Naive B cell (primary cell): ENCODE measurements around the gene GRIK4. TPM values are rescaled to one million over a fixed set of nuclear protein-coding genes. Genes with fewer than 3 reads are reported as not detected.

ENCODE experiments used
- ATAC-seq, 2 donors: fragments of 150-1000 bp; cut with Tn5 transposase; 2 replicates each; pipeline ENCODE4 v1.10.0; 2021; ENCODE audit warnings: low read depth in 2 of 2, mild to moderate bottlenecking in 2 of 2, moderate library complexity in 2 of 2
- DNase-seq: peaks from one replicate; pipeline ENCODE4 v3.0.0; 2022
- H3K27ac Mint-ChIP-seq, 6 donors: one replicate each; pipeline ENCODE4 v1.8.0; 2020 to 2022; ENCODE audit warnings: mild to moderate bottlenecking in 6 of 6, mixed read lengths in 6 of 6, moderate library complexity in 5 of 6, inconsistent platforms in 2 of 6
- H3K27me3 Mint-ChIP-seq, 3 donors: one replicate each; pipeline ENCODE4 v1.8.0; 2021 to 2022; ENCODE audit warnings: mixed read lengths in 3 of 3, mild to moderate bottlenecking in 1 of 3
- H3K36me3 Mint-ChIP-seq, 2 donors: one replicate each; pipeline ENCODE4 v1.8.0; 2020 to 2022; ENCODE audit warnings: mixed read lengths in 2 of 2, inconsistent platforms in 1 of 2, mild to moderate bottlenecking in 1 of 2
- H3K4me1 Mint-ChIP-seq, 3 donors: one replicate each; pipeline ENCODE4 v1.8.0; 2020 to 2022; ENCODE audit warnings: mixed read lengths in 3 of 3, inconsistent platforms in 1 of 3, mild to moderate bottlenecking in 1 of 3, moderate library complexity in 1 of 3
- H3K4me3 Mint-ChIP-seq, 8 donors: one replicate each; pipeline ENCODE4 v1.8.0; 2020 to 2022; ENCODE audit warnings: mild to moderate bottlenecking in 8 of 8, mixed read lengths in 8 of 8, moderate library complexity in 8 of 8, inconsistent platforms in 2 of 8
- H3K9me3 Mint-ChIP-seq, 7 donors: one replicate each; pipeline ENCODE4 v1.8.0; 2020 to 2022; ENCODE audit warnings: mixed read lengths in 7 of 7, mild to moderate bottlenecking in 5 of 7, inconsistent platforms in 2 of 7, moderate library complexity in 1 of 7
- polyA plus RNA-seq, 6 donors: library from polyadenylated mRNA; unstranded; fragments of 300-500 nt; fragmentation: Illumina TruSeq; gene quantifications; one replicate each; pipeline ENCODE4 v1.2.3, GENCODE V29; 2021; ENCODE audit warnings: low read depth in 6 of 6

Gene GRIK4
- polyA plus RNA-seq, 6 donors from 2014 or later = 0.18 TPM; not detected in 5

DNA sequence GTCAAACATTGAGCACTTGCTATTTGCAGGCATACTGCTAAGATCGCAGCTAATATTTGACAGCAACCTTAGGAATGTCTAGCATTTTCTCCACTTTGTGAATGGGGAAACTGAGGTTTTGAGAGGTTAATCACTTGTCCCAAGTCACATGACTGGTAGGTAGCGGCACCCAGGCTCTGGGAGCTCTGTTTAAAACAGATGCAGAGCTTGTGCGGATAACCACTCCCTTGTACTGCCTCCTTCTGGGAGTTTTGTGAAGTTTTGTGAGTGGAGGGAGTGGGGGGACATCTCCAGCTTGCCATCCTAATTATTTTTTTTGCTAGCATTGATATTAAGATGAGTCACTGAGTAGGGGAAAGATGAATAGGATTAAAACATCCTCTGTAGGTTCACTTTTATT is 134.7 kb downstream of the GRIK4 start:
- no peaks in the 10 kb centered on the region for H3K36me3 Mint-ChIP-seq
- H3K27me3 Mint-ChIP-seq = peaks cover 31 to 50% (median 48%) of the 10 kb centered on the region in 3 donors
- no peak overlapping the region for H3K4me3 Mint-ChIP-seq
- H3K4me1 Mint-ChIP-seq = no peaks in the 10 kb centered on the region
- ATAC-seq (no peak), DNase-seq (no peak)
- no peaks in the 10 kb centered on the region for H3K9me3 Mint-ChIP-seq
- no peak overlapping the region for H3K27ac Mint-ChIP-seq

DNA sequence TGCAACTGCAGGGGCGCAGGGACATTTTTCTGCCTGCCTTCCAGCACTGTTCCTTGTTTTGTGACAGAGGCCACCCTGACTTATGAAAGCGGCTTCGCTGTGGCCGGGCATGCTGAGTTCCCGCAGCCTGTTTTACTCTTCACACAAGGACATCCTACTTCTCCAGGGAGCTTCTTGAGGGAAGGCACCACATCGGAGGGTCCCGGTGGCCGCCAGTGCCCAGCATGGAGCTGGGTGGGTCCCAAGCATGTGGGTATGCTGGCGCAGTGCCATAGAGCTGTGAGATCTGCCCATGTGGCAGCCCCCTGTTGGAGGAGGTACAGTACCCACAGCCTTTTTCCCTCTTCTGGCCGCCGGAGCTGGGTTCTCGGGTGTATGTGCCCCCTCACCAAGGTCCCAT is 136.1 kb downstream of the GRIK4 start:
- H3K27me3 Mint-ChIP-seq = peaks cover 18 to 44% (median 38%) of the 10 kb centered on the region in 3 donors
- ATAC-seq = no peak

DNA sequence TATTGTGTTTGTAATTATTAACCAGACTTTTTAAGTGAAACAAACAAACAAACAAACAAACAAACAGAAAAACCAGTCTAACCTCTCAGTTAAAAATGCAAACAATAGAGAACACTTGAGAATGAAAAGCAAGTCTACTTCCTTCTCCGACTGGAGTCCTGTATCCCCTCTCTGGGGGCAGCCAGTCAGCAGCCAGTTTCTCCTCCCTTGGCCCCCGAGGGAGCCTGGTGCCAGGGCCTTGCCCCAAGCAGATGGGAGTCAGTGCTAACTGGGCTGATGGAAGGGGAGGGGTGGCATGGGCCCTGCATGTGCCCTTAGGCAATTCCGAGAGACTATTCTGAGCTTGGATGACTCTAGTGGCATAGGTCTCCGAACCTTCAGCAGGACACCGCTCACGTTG is 137.2 kb downstream of the GRIK4 start:
- Mint-ChIP-seq H3K36me3 (no peaks in the 10 kb centered on the region), H3K27ac (no peak overlapping the region)
- ATAC-seq = no peak

More for the DNA sequence above, 136.1 kb downstream of the GRIK4 start:
- Mint-ChIP-seq H3K4me1 (no peaks in the 10 kb centered on the region), H3K36me3 (no peaks in the 10 kb centered on the region), H3K9me3 (no peaks in the 10 kb centered on the region), H3K4me3 (no peak overlapping the region), H3K27ac (no peak overlapping the region)
- DNase-seq = no peak

DNA sequence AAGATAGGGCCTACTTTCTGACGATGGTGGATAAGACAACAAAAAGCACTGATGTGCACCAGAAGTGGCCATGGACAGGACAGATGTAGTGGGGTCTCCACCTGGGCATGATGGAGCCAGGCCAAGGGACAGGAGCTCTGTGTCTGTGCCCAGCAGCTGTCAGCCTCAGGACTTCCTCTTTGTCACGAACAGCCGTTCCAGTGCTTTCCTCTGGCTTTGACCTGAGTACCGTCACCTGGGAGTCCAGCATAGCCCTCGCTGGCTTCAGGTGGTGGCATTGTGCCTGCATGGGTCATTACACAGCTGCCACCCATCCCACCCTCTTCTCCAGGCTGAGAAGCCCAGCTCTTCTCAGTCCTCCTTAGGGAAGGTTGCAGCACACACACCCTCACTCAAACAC is 137.8 kb downstream of the GRIK4 start:
- Mint-ChIP-seq H3K9me3 (no peaks in the 10 kb centered on the region), H3K4me3 (no peak overlapping the region), H3K4me1 (no peaks in the 10 kb centered on the region), H3K27ac (no peak overlapping the region), H3K36me3 (no peaks in the 10 kb centered on the region), H3K27me3 (peaks cover 14 to 32% (median 32%) of the 10 kb centered on the region in 3 donors)
- no peak for ATAC-seq
- no peak for DNase-seq

More for the DNA sequence above, 137.2 kb downstream of the GRIK4 start:
- no peak overlapping the region for H3K4me3 Mint-ChIP-seq
- no peaks in the 10 kb centered on the region for H3K4me1 Mint-ChIP-seq
- DNase-seq = no peak
- H3K27me3 Mint-ChIP-seq = peaks cover 15 to 33% (median 32%) of the 10 kb centered on the region in 3 donors
- H3K9me3 Mint-ChIP-seq = no peaks in the 10 kb centered on the region

DNA sequence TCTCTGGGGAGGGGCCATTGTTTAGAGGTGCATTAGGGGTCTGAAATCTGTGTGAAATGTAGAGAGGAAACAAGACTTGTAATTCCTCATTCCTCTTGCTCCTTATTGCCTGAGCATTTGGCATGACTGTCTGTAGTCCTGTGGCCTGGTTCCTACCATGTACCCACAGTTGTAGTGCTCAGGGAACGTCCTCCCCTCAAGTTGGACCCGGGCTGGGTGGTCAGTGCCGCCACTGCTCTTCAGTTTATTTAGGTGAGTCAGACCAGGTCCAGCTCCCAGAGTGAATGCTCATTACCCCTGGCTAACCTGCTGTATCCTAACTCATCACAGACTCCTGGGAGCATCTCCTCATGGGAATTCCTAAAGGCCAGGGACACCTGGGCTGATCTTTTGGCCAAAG is 139.8 kb downstream of the GRIK4 start:
- ATAC-seq = no peak
- H3K36me3 Mint-ChIP-seq = no peaks in the 10 kb centered on the region
- no peaks in the 10 kb centered on the region for H3K9me3 Mint-ChIP-seq
- peaks cover 15 to 34% (median 29%) of the 10 kb centered on the region in 3 donors for H3K27me3 Mint-ChIP-seq
- H3K4me1 Mint-ChIP-seq = no peaks in the 10 kb centered on the region
- DNase-seq = no peak
- H3K4me3 Mint-ChIP-seq = no peak overlapping the region
- no peak overlapping the region for H3K27ac Mint-ChIP-seq

DNA sequence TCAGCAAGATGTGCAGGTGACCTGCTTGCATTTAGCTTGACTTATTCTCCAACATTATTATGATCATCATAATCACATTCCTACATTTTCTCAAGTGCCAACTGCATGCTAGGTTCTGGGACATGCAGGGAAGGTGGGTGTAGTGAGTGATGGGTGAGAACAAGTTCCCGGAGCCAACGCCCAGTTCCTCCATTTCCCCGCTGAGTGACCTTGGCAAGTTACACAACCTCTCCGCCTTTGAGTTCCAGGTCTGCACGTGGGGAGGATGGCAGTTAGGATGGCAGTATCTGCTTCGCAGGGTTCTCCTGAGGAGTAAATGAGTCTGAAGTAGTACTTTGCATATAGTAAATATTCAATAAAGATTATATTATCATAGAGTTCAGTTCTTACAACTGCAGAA is 140.3 kb downstream of the GRIK4 start:
- DNase-seq = no peak
- Mint-ChIP-seq H3K27me3 (peaks cover 15 to 34% (median 29%) of the 10 kb centered on the region in 3 donors), H3K4me3 (no peak overlapping the region), H3K36me3 (no peaks in the 10 kb centered on the region), H3K4me1 (no peaks in the 10 kb centered on the region), H3K9me3 (no peaks in the 10 kb centered on the region), H3K27ac (no peak overlapping the region)
- no peak for ATAC-seq

DNA sequence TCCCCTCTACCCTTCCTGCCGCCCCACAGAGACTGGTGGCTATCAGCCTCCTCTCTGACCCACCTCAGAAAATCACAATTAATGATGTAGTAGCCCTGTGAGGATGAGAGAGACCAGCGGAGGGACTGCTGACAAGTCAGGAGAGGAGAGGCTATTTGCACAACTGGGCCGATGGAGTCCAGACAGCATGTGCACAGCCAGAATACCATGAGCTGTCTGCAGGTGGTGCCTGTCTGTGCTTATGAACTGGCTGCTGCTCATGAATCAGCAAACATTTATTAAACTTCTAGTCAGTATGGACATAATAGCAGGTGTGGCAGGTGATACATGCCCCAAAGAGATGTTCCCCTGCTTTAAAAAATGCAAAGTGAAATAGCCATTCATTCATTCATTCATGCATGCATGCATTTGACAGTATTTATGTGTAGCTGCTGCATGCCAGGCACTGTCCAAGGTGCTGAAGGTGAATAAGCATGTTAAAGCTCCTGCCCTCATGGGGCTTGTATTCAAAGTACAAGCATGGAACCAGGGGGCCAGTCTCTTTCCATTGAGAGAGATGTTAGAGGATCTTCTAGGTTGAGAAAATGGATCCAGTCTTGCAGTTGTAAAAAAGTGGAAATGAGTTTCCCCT is 141.3 kb downstream of the GRIK4 start:
- no peak for ATAC-seq
- Mint-ChIP-seq H3K27ac (no peak overlapping the region), H3K4me1 (peaks cover 0 to 3% (median 0%) of the 10 kb centered on the region in 3 donors), H3K36me3 (no peaks in the 10 kb centered on the region), H3K27me3 (peaks cover 15 to 34% (median 29%) of the 10 kb centered on the region in 3 donors), H3K9me3 (no peaks in the 10 kb centered on the region), H3K4me3 (no peak overlapping the region)
- DNase-seq = no peak

DNA sequence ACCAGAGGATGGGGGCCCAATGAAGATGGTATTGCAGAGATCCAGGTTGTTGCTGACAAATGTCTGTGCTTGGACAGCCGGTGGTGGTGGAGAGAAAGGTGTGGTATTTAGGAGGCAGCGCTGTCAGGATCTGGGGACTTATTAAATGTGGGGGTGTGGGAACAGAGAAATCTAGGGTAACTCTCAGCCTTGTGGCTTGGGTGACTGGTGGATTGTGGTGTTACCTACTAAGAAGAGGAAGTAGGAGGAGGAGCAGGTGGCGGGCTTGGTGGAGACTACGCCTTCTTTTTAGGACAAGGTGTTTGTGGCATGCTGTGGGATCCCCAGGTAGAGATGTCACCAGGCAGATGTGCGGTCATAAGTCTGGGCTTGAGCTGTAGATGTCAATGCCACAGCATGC is 144.0 kb downstream of the GRIK4 start:
- DNase-seq (no peak), ATAC-seq (no peak)
- no peaks in the 10 kb centered on the region for H3K9me3 Mint-ChIP-seq
- peaks cover 0 to 5% (median 3%) of the 10 kb centered on the region in 3 donors for H3K4me1 Mint-ChIP-seq
- no peak overlapping the region for H3K4me3 Mint-ChIP-seq
- H3K27ac Mint-ChIP-seq = no peak overlapping the region
- H3K36me3 Mint-ChIP-seq = no peaks in the 10 kb centered on the region
- peaks cover 12 to 28% (median 24%) of the 10 kb centered on the region in 3 donors for H3K27me3 Mint-ChIP-seq

DNA sequence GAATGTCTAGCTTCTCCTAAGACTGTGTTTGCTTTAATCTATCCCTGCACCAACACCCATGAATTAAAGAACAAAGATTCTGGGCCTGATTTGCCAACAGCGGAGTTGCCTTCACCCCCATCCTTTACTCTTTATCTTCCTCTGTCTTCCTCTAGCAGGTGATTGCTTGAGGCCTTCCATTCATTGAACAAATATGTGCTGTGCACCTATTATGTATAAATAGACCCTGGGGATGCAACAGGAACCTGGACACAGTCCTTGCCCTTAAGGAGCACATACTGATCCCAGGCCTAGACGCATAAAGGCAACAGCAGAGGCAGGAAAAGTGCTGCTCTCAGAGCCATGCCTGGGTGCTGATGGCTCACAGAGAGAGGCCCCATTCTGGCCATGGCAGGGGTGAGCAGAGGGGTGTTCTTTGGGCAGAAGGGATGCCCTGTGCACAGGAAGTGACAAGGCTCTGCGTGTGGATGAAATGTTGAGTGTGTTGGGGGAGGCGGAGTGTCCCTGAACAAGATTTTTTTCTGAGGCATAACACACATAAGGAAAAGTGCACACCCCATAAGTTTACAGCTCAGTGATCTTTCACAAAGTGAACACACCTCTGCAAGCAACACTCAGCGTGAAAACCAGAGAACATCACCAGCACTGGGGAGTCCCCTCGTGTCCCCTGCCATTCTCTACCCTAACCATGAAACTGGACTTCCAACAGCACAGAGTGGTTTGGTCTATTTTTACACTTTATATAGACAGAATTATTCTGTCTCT is 145.9 kb downstream of the GRIK4 start:
- H3K27ac Mint-ChIP-seq = peak overlapping the region in 1 of 6 donors; percentile 49
- H3K4me3 Mint-ChIP-seq = peak overlapping the region in 1 of 8 donors; percentile 27
- ATAC-seq (no peak), DNase-seq (no peak)
- H3K36me3 Mint-ChIP-seq = no peaks in the 10 kb centered on the region
- peaks cover 0 to 6% (median 3%) of the 10 kb centered on the region in 3 donors for H3K4me1 Mint-ChIP-seq
- H3K9me3 Mint-ChIP-seq = no peaks in the 10 kb centered on the region
- peaks cover 12 to 25% (median 19%) of the 10 kb centered on the region in 3 donors for H3K27me3 Mint-ChIP-seq

DNA sequence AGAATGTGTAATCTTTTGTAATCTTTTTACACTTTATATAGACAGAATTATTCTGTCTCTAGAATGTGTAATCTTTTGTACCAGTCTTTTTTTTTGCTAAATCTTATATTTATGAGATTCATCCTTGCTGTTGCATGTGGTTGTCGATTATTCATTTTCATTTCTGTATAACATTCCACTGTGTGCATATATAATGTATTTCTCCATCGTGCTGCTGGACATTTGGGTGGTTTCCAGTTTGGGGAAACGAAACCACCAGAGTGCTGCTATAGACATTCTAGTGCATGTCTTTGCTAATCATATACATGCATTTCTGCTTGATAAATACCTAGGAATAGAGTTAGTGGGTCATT is 146.5 kb downstream of the GRIK4 start:
- ATAC-seq (peak in 1 of 2 donors; percentile 53), DNase-seq (no peak)
- Mint-ChIP-seq H3K36me3 (no peaks in the 10 kb centered on the region), H3K27ac (no peak overlapping the region), H3K9me3 (no peaks in the 10 kb centered on the region), H3K27me3 (peaks cover 17 to 29% (median 19%) of the 10 kb centered on the region in 3 donors), H3K4me3 (no peak overlapping the region), H3K4me1 (peaks cover 0 to 6% (median 3%) of the 10 kb centered on the region in 3 donors)

DNA sequence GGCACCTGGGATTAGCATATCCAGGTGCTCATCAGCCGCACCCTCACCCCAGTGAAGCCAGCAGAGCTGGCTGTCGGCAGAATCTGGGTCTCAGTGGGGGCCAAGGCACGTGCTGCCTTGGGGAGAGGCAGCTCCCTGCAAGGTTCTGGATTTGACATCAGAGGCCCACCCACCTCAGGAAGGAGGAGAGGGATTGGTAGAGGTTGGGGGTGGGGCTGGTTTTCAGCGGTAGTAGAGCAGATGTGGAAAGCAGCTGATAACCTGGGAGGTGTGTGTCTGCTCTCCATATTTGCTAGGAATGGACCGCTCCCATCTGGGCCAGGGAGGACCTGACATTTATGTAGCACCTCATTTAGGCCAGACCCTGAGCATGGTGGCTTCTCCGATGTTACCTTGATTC is 147.5 kb downstream of the GRIK4 start:
- ATAC-seq = no peak
- Mint-ChIP-seq H3K27ac (no peak overlapping the region), H3K9me3 (no peaks in the 10 kb centered on the region), H3K36me3 (no peaks in the 10 kb centered on the region), H3K4me3 (no peak overlapping the region), H3K27me3 (peaks cover 19 to 37% (median 28%) of the 10 kb centered on the region in 3 donors), H3K4me1 (peaks cover 0 to 6% (median 3%) of the 10 kb centered on the region in 3 donors)
- DNase-seq = no peak

DNA sequence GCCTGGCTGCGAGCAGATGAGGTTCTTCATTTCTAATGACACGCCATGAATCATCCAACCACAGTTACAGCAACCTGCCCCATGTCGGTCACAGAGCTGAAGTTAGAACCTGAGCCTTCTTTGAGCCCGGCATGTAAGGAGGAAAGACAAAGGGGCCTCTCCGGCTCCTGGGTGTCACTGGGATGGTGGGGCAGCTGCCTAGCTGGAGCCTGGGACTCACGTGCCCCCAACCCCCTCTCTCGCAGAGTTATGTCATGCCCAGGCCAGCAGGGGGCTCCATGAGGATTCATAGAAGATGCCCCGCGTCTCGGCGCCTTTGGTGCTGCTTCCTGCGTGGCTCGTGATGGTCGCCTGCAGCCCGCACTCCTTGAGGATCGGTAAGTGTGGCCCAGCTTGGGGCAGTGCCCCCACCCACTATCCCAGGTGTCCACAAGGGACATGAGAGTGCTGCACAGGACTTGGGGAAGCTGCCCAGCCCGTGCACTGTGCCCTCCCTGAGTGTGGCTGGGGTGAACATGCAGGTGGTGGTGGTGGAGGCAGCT is 148.5 kb downstream of the GRIK4 start:
- Mint-ChIP-seq H3K9me3 (no peaks in the 10 kb centered on the region), H3K4me3 (no peak overlapping the region), H3K27me3 (peaks cover 15 to 33% (median 26%) of the 10 kb centered on the region in 3 donors), H3K4me1 (peaks cover 0 to 6% (median 3%) of the 10 kb centered on the region in 3 donors), H3K36me3 (no peaks in the 10 kb centered on the region), H3K27ac (no peak overlapping the region)
- ATAC-seq (no peak), DNase-seq (no peak)

DNA sequence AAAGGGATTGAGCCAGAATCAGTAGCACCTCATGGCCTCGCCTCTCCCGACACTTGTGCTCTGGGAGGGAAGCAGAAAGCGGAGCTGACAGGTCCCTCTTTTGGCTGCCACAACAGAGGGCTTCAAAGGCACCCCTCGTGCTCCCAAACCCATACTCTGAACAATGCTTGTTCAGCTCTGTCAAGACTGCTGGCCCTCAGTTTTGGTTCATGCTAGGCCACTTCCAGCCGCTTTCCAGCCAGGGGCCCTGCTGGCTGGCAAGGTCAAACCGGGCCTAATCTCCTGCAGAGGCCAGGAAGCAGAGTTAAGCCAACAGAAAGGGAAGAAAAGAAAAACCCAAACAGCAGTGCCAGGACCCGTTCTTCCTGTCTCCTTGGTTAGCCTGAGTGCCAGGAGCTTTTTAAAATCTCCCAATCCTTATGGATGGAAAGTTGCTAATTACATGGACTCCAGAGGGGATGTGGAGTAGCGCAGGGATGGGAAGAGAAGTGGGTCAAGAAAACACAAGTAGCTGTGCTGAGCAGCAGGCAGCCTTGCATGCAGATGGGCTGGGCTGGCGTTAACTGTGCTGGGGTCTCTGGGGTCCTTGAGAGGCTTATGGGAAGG is 150.6 kb downstream of the GRIK4 start:
- DNase-seq (no peak), ATAC-seq (no peak)
- H3K9me3 Mint-ChIP-seq = no peaks in the 10 kb centered on the region
- H3K27ac Mint-ChIP-seq = no peak overlapping the region
- no peak overlapping the region for H3K4me3 Mint-ChIP-seq
- peaks cover 18 to 26% (median 19%) of the 10 kb centered on the region in 3 donors for H3K27me3 Mint-ChIP-seq
- peaks cover 0 to 6% (median 3%) of the 10 kb centered on the region in 3 donors for H3K4me1 Mint-ChIP-seq
- H3K36me3 Mint-ChIP-seq = no peaks in the 10 kb centered on the region
